ENCODE data around the gene LIX1L. TPM values are rescaled to one million over a fixed set of nuclear protein-coding genes. Genes with fewer than 3 reads are reported as not detected.

Gene LIX1L
- total and polyA plus RNA-seq, 2 of the 4 experiments (the other 2 are of a cell fraction): 14.7 to 28.8 TPM

- no peak overlapping the region for H3K4ac ChIP-seq (ENCODE audit: low read depth, low read length)
- no peak overlapping the region for H2BK20ac ChIP-seq (ENCODE audit: low read depth, low read length)
- no peaks in the 10 kb centered on the region for H4K20me1 ChIP-seq (ENCODE audit: insufficient read depth, low read length)
- no peak overlapping the region for H2BK15ac ChIP-seq (ENCODE audit: low read depth, low read length)
- H3K9ac ChIP-seq (ENCODE audit: low read depth, low read length): no peak overlapping the region
- H3K79me1 ChIP-seq (ENCODE audit: low read depth in 1 of 2, low read length in 2 of 2): peaks cover 0 to 8% of the 10 kb centered on the region in 2 experiments; a peak in 3 of 4 replicates
- H2AK9ac ChIP-seq (replicated peaks; ENCODE audit: low read depth, low read length, poor library complexity): no peak overlapping the region
- ChIA-PET CTCF (interaction anchor here (1.2 to 1.4 kb wide), 2 partner anchors 28 to 71 kb away, joined by 3 read pairs; partner anchors contain the start of gene ANKRD34A), POLR2A (ENCODE audit: unreplicated experiment) (no interaction called here)
- no peak overlapping the region for H2BK120ac ChIP-seq (ENCODE audit: low read depth, low read length)
- no peak overlapping the region for H2BK5ac ChIP-seq (ENCODE audit: low read depth, low read length, poor library complexity, severe bottlenecking)
- dilution Hi-C loops (cut with HindIII; ENCODE audit: low sequenced_read_pairs, unreplicated experiment) (no loop called here), in situ Hi-C loops (cut with MboI; ENCODE audit: low sequenced_read_pairs) (no loop called here), intact Hi-C loops (cut with micrococcal nuclease) (no loop called here)
- no peak overlapping the region for H3K27ac ChIP-seq (ENCODE audit: insufficient read depth, low read length)
- H3K18ac ChIP-seq (ENCODE audit: low read depth, low read length): no peak overlapping the region
- H3K27me3 ChIP-seq (ENCODE audit: control insufficient read depth, insufficient read depth, low read length): no peaks in the 10 kb centered on the region
- no peak overlapping the region for H2AFZ ChIP-seq (replicated peaks; ENCODE audit: low read length, poor library complexity)
- TF ChIP-seq CEBPB (IDR thresholded peaks at IDR 0.05; ENCODE audit: low read depth, low read length) (peak; percentile 69), SMC3 (IDR thresholded peaks at IDR 0.05; ENCODE audit: low read depth, low read length) (no peak), FOS (IDR thresholded peaks at IDR 0.05; ENCODE audit: low read depth, low read length) (no peak), MAZ (IDR thresholded peaks at IDR 0.05; ENCODE audit: borderline replicate concordance, low read depth, low read length) (no peak)
- H4K91ac ChIP-seq (ENCODE audit: insufficient read depth, low read depth, low read length): no peak overlapping the region
- H3K4me1 ChIP-seq (ENCODE audit: control insufficient read depth, insufficient read depth, low read length): 0 out of 2 replicates have a peak, but pooled peaks cover 2% of the 10 kb centered on the region
- no peaks in the 10 kb centered on the region for H3K9me3 ChIP-seq (ENCODE audit: control insufficient read depth, insufficient read depth, low read length)
- no peak overlapping the region for H3K56ac ChIP-seq (ENCODE audit: extremely low read depth, insufficient read depth, low read length)
- WGBS, 2 experiments (ENCODE audit: extremely low coverage in 2 of 2, insufficient read length in 1 of 2): 100% methylated on average over 3 of the region's 8 CpGs; no CpG with 5 or more reads in 1 of the 2 experiments
- no TSS peak for BruUV-seq (replicated peaks)
- peaks cover 18% of the 10 kb centered on the region for H3K36me3 ChIP-seq (ENCODE audit: control insufficient read depth, insufficient read depth, low read length)
- H3K14ac ChIP-seq (replicated peaks; ENCODE audit: low read depth, low read length): no peak overlapping the region
- no peak overlapping the region for H3K4me2 ChIP-seq (ENCODE audit: low read depth, low read length)
- no peak overlapping the region for H3K4me3 ChIP-seq (ENCODE audit: insufficient read depth, low read depth, low read length)
- H2AK5ac ChIP-seq (ENCODE audit: low read depth, low read length): no peak overlapping the region
- DNase-seq (no peak), ATAC-seq (ENCODE audit: low read depth) (peak; percentile 56)
- no peak overlapping the region for H4K8ac ChIP-seq (ENCODE audit: low read depth in 2 of 2, low read length in 2 of 2)
- H3K23ac ChIP-seq (ENCODE audit: low read depth, low read length): no peak overlapping the region
- no peak overlapping the region for H4K5ac ChIP-seq (ENCODE audit: low read depth, low read length)
- no peaks in the 10 kb centered on the region for H3K9me1 ChIP-seq (ENCODE audit: insufficient read depth, low read length)
These were observed 21.6 kb downstream of the LIX1L start for GRCh38 chr1:145936247-145936646.

Data from IMR-90 (cell line).